CD4-positive, alpha-beta T cell (primary cell): Measurements from ENCODE around the gene CCND1. TPM values are rescaled to one million over a fixed set of nuclear protein-coding genes. Genes with fewer than 3 reads are reported as not detected.

ENCODE experiments used
- ATAC-seq: fragments of 200-7000 bp; cut with Tn5 transposase; one replicate; pipeline ENCODE4 v1.10.0; 2022; ENCODE audit warnings: mild to moderate bottlenecking; ENCODE audit not compliant: poor library complexity
- CTCF ChIA-PET: fragments of 350-600 bp; sonication (Branson Sonifier 250); formaldehyde crosslinking; loops from one replicate; lab custom pipeline; 2021; ENCODE audit warnings: antibody characterized with exemption, inconsistent platforms; lab: Charles Lee
- POLR2A ChIA-PET: fragments of 350-600 bp; sonication (Branson Sonifier 250); formaldehyde crosslinking; loops from one replicate; lab custom pipeline; 2021; ENCODE audit warnings: antibody characterized with exemption, inconsistent platforms; lab: Charles Lee
- DNase-seq, 14 experiments: peaks; one replicate each; pipeline ENCODE4 v3.0.0-alpha.2; 2013 to 2020; ENCODE audit warnings: mixed read lengths in 2 of 14
- H3K27ac ChIP-seq, 2 donors: one replicate each; pipeline versions ENCODE4 v1.5.1 to v1.7.0; 2013; ENCODE audit warnings: low read length in 2 of 2, low read depth in 1 of 2, mild to moderate bottlenecking in 1 of 2
- H3K27me3 ChIP-seq, 2 experiments: 1 replicate in 1 of 2; 2 replicates in 1 of 2; pipeline versions ENCODE4 v1.6.1 to v1.7.0; 2013; ENCODE audit warnings: low read length in 2 of 2, control low read depth in 1 of 2, mild to moderate bottlenecking in 1 of 2, moderate library complexity in 1 of 2; ENCODE audit not compliant: insufficient read depth in 2 of 2, control insufficient read depth in 1 of 2
- H3K36me3 ChIP-seq: one replicate; pipeline ENCODE4 v1.6.1; 2013; ENCODE audit warnings: low read length, control low read depth; ENCODE audit not compliant: insufficient read depth
- H3K4me1 ChIP-seq: one replicate; pipeline ENCODE4 v1.6.1; 2013; ENCODE audit warnings: low read length, control low read depth; ENCODE audit not compliant: insufficient read depth
- H3K4me3 ChIP-seq: one replicate; pipeline ENCODE4 v1.5.1; 2013; ENCODE audit warnings: mild to moderate bottlenecking, low read length, moderate library complexity
- H3K9me3 ChIP-seq, 2 experiments: 1 replicate in 1 of 2; 2 replicates in 1 of 2; pipeline versions ENCODE4 v1.6.1 to v1.7.0; 2013; ENCODE audit warnings: low read length in 2 of 2, mild to moderate bottlenecking in 2 of 2, control low read depth in 1 of 2, moderate library complexity in 1 of 2; ENCODE audit not compliant: control insufficient read depth in 1 of 2, insufficient read depth in 1 of 2
- H3K27ac Mint-ChIP-seq: one replicate; pipeline ENCODE4 v1.8.0; 2020; ENCODE audit warnings: mixed read lengths
- H3K27me3 Mint-ChIP-seq: one replicate; pipeline ENCODE4 v1.8.0; 2021; ENCODE audit warnings: mixed read lengths
- H3K36me3 Mint-ChIP-seq: one replicate; pipeline ENCODE4 v1.8.0; 2021; ENCODE audit warnings: low read depth, mixed read lengths
- H3K4me1 Mint-ChIP-seq: one replicate; pipeline ENCODE4 v1.8.0; 2021; ENCODE audit warnings: low read depth, mixed read lengths
- H3K4me3 Mint-ChIP-seq: one replicate; pipeline ENCODE4 v1.8.0; 2020; ENCODE audit warnings: mild to moderate bottlenecking, mixed read lengths
- H3K9me3 Mint-ChIP-seq: one replicate; pipeline ENCODE4 v1.8.0; 2020; ENCODE audit warnings: mixed read lengths
- intact Hi-C, 2 experiments: fragments of 100-400 bp; cut with DNase I in 1 of 2; cut with micrococcal nuclease in 1 of 2; formaldehyde crosslinking; loops; one replicate each; pipeline versions ENCODE4 v1.15.1 to v1.9.0; 2023 to 2025; cut with DNase I, micrococcal nuclease
- total RNA-seq, 174 experiments: library from RNA in 2 of 174; stranded (reverse) in 2 of 174; gene quantifications; one replicate each; pipeline ENCODE4 v1.2.3 and lab custom pipeline; 2021 to 2026
- TF ChIP-seq, protein P1 (sequence below): fragments of 200-600 bp; IDR thresholded peaks from one replicate; pipeline ENCODE4 v1.8.0; 2022; ENCODE audit warnings: antibody characterized with exemption, mild to moderate bottlenecking

Gene CCND1
- total RNA-seq, 2 experiments from 2014 or later = 1.7 to 2.4 TPM

DNA sequence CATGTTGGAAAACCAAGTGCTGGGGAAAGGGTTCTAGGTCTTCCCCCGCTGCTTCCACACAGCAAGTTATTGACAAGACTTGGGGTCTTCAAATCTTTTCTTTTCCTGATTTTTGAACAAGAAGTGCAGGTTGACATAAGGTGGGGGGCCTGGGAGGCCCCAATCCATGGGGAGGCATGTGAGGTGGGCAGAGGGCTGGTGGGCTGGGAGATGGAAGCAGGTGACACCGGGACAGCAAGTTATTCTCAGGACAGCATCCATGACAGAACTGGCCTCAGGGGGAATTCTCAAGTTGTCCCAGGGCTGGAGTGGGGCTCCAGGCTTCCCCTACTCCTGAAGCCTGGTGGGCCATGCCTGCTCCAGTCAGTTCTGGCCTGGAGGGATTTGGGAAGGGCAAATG is 57.4 kb downstream of the CCND1 start:
- no peak for DNase-seq
- TF ChIP-seq, protein P1, sequence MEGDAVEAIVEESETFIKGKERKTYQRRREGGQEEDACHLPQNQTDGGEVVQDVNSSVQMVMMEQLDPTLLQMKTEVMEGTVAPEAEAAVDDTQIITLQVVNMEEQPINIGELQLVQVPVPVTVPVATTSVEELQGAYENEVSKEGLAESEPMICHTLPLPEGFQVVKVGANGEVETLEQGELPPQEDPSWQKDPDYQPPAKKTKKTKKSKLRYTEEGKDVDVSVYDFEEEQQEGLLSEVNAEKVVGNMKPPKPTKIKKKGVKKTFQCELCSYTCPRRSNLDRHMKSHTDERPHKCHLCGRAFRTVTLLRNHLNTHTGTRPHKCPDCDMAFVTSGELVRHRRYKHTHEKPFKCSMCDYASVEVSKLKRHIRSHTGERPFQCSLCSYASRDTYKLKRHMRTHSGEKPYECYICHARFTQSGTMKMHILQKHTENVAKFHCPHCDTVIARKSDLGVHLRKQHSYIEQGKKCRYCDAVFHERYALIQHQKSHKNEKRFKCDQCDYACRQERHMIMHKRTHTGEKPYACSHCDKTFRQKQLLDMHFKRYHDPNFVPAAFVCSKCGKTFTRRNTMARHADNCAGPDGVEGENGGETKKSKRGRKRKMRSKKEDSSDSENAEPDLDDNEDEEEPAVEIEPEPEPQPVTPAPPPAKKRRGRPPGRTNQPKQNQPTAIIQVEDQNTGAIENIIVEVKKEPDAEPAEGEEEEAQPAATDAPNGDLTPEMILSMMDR = no peak
- intact Hi-C loops = no loop called here
- Mint-ChIP-seq H3K9me3 (no peaks in the 10 kb centered on the region), H3K27me3 (peaks cover 79% of the 10 kb centered on the region), H3K4me1 (no peaks in the 10 kb centered on the region), H3K27ac (no peak overlapping the region), H3K36me3 (no peaks in the 10 kb centered on the region), H3K4me3 (no peak overlapping the region)
- Histone ChIP-seq H3K36me3 (no peaks in the 10 kb centered on the region), H3K4me3 (no peak overlapping the region), H3K4me1 (peaks cover 4% of the 10 kb centered on the region), H3K9me3 (no peaks in the 10 kb centered on the region), H3K27ac (no peak overlapping the region), H3K27me3 (peaks cover 55 to 68% of the 10 kb centered on the region in 2 experiments)
- ChIA-PET POLR2A (no interaction called here), CTCF (no interaction called here)
- ATAC-seq = no peak

DNA sequence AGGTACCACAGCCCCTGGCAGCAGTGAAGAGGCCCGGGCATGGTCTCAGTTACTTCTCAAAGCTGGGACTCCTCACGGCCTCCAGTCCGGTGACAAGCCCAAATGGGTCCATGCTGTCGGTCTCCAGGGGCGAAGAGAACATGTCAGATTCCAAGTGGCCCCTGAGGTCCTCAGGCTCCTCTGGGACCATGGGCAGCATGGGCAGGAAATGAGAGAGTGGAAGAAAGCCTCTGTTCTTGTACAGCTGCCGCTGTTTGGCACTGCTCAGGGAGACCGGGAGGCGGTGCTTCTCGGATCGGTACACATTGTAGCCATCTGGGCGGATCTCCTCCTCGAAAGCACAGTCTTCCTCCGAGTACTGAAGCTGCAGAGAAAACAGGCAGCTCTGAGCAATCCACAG is 58.3 kb downstream of the CCND1 start:
- no peaks in the 10 kb centered on the region for H3K4me1 Mint-ChIP-seq

DNA sequence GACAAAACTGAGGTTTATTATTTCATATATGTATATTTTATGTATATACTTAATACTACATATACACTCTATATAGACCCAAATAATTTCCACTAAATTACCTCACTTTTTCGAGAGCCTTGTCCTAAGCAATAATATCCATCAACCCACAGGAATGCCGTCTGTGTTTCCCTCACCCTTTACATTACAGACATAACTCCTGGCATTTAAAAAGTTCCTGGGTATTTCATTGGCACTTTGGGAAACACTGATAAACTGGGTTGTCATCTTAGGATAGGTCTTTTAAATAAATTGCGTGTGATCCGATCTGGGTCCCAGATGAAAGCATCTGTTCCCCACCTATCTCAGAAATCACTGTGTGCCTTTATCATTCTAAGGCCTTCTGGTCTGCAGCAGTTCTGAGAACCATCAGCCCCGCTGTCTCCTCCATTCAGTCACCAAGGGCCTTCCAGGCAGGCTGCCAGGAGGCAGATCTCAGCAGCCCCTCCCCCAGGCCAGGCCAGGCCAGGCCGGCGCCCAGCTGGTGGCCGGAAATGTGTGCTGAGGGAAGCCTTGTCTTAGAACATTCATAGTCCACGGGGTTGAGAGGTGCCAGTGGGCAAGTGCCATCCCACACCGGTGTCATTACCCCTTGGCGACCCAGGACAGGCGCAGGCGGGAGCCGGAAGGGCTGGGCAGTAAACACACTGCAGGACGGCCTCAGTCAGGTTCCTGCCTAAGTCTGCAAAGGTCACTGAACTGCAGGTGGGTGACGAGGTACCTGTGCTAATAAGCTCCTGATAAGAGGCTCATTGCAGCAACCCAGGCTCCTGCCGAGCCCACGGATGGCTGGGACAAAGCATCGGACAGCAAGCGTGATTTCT is 59.6 kb downstream of the CCND1 start:
- Histone ChIP-seq H3K9me3 (peaks cover 0 to 7% of the 10 kb centered on the region in 2 experiments), H3K4me1 (peaks cover 11% of the 10 kb centered on the region), H3K4me3 (no peak overlapping the region), H3K36me3 (no peaks in the 10 kb centered on the region), H3K27me3 (peaks cover 58 to 78% of the 10 kb centered on the region in 2 experiments), H3K27ac (no peak overlapping the region)
- H3K27ac Mint-ChIP-seq = no peak overlapping the region
- ChIA-PET CTCF (no interaction called here), POLR2A (no interaction called here)
- peaks cover 71% of the 10 kb centered on the region for H3K27me3 Mint-ChIP-seq
- no peak overlapping the region for H3K4me3 Mint-ChIP-seq
- no peaks in the 10 kb centered on the region for H3K36me3 Mint-ChIP-seq
- no peaks in the 10 kb centered on the region for H3K9me3 Mint-ChIP-seq
- DNase-seq (no peak), ATAC-seq (no peak)
- intact Hi-C loops = loop anchor here in 1 of 2 experiments (5.0 kb wide), 1 partner anchor 187 kb away; no protein-coding TSS in a partner anchor
- TF ChIP-seq, protein P1 = no peak
- no peaks in the 10 kb centered on the region for H3K4me1 Mint-ChIP-seq

More for the DNA sequence above, 58.3 kb downstream of the CCND1 start:
- TF ChIP-seq, protein P1 = no peak
- no peak overlapping the region for H3K27ac Mint-ChIP-seq
- H3K27me3 ChIP-seq = peaks cover 55 to 73% of the 10 kb centered on the region in 2 experiments
- peaks cover 0 to 2% of the 10 kb centered on the region in 2 experiments for H3K9me3 ChIP-seq
- intact Hi-C loops = no loop called here
- H3K27me3 Mint-ChIP-seq = peaks cover 71% of the 10 kb centered on the region
- H3K4me3 Mint-ChIP-seq = no peak overlapping the region
- H3K36me3 ChIP-seq = no peaks in the 10 kb centered on the region
- ATAC-seq = no peak
- POLR2A ChIA-PET = no interaction called here
- H3K9me3 Mint-ChIP-seq = no peaks in the 10 kb centered on the region
- peaks cover 8% of the 10 kb centered on the region for H3K4me1 ChIP-seq
- no peak for DNase-seq
- CTCF ChIA-PET = no interaction called here
- no peak overlapping the region for H3K27ac ChIP-seq
- H3K4me3 ChIP-seq = no peak overlapping the region
- H3K36me3 Mint-ChIP-seq = no peaks in the 10 kb centered on the region
